Tibial artery (tissue), 4 donors: Measurements from ENCODE around the gene PMPCA.

Experiments used
- DNase-seq, 2 donors: peaks; one replicate each; pipeline ENCODE4 v3.0.0-alpha.2; 2019
- H3K27ac ChIP-seq, 2 donors: fragments of 200-600 bp; sonication (generic) in 1 of 2; 1 replicate in 1 of 2; 2 replicates in 1 of 2; pipeline ENCODE4 v1.5.1; 2018 to 2019; ENCODE audit warnings: mild to moderate bottlenecking in 1 of 2
- H3K27me3 ChIP-seq, 2 donors: fragments of 200-600 bp; sonication (generic) in 1 of 2; one replicate each; pipeline versions ENCODE4 v1.5.1 to v1.6.0; 2016 to 2019
- H3K36me3 ChIP-seq, 3 donors: fragments of 200-600 bp; sonication (generic) in 2 of 3; one replicate each; pipeline ENCODE4 v1.5.1; 2016 to 2019; ENCODE audit warnings: mild to moderate bottlenecking in 2 of 3
- H3K4me1 ChIP-seq, 4 donors: fragments of 200-600 bp; sonication (generic) in 2 of 4; 1 replicate in 3 of 4; 2 replicates in 1 of 4; pipeline ENCODE4 v1.5.1; 2016 to 2019
- H3K4me3 ChIP-seq, 2 donors: fragments of 200-600 bp; sonication (generic) in 1 of 2; 1 replicate in 1 of 2; 2 replicates in 1 of 2; pipeline ENCODE4 v1.5.1; 2018 to 2019; ENCODE audit warnings: mild to moderate bottlenecking in 2 of 2
- H3K9me3 ChIP-seq, 3 donors: fragments of 200-600 bp; sonication (generic) in 1 of 3; one replicate each; pipeline ENCODE4 v1.5.1; 2016 to 2019
- intact Hi-C: fragments of 100-400 bp; cut with DNase I; formaldehyde crosslinking; loops from one replicate; pipeline ENCODE4 v1.15.0; 2023; ENCODE audit warnings: low total_unique reads
- TF ChIP-seq, protein P1 (sequence below), 2 experiments: fragments of 200-600 bp in 1 of 2; fragments of 450-650 bp in 1 of 2; IDR thresholded peaks; one replicate each; pipeline ENCODE4 v1.5.1; 2017 to 2019; ENCODE audit warnings: antibody characterized with exemption in 2 of 2, mild to moderate bottlenecking in 1 of 2, moderate library complexity in 1 of 2

The PMPCA gene

DNA sequence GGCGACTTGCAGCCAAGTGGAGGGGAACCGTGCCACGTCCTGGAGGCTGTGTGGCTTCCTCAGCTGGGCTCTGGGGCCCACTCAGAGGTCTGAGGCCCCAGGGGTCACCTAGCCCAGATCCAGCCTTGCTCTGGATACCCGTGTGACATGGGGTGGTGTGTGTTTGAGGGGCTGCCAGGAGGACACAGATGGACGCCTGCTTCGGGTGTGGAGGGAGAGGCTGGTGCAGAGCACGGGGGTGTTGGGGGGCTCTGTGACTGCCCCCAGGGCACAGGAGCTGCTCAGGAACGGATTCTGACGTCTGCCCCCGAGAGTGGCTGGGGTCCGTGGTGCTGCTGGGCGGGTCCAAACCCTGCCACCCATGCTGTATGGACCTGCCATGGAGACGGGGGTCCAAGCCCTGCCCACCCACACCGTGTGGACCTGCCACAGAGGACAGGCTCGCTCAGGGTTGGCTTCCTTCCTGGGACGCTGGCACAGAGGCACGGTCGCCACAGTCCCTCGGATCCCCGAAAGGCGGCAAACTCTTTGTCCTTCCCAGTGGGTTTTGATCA, 18.7 kb downstream of the PMPCA start:
- Histone ChIP-seq H3K4me3 (no peak overlapping the region), H3K27me3 (no peaks in the 10 kb centered on the region), H3K27ac (no peak overlapping the region), H3K9me3 (no peaks in the 10 kb centered on the region), H3K4me1 (no peaks in the 10 kb centered on the region), H3K36me3 (peaks cover 13 to 74% (median 54%) of the 10 kb centered on the region in 3 donors)
- TF ChIP-seq, protein P1, sequence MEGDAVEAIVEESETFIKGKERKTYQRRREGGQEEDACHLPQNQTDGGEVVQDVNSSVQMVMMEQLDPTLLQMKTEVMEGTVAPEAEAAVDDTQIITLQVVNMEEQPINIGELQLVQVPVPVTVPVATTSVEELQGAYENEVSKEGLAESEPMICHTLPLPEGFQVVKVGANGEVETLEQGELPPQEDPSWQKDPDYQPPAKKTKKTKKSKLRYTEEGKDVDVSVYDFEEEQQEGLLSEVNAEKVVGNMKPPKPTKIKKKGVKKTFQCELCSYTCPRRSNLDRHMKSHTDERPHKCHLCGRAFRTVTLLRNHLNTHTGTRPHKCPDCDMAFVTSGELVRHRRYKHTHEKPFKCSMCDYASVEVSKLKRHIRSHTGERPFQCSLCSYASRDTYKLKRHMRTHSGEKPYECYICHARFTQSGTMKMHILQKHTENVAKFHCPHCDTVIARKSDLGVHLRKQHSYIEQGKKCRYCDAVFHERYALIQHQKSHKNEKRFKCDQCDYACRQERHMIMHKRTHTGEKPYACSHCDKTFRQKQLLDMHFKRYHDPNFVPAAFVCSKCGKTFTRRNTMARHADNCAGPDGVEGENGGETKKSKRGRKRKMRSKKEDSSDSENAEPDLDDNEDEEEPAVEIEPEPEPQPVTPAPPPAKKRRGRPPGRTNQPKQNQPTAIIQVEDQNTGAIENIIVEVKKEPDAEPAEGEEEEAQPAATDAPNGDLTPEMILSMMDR (IDR thresholded peaks at IDR 0.05), result no peak
- intact Hi-C loops, result no loop called here
- no peak for DNase-seq

DNA sequence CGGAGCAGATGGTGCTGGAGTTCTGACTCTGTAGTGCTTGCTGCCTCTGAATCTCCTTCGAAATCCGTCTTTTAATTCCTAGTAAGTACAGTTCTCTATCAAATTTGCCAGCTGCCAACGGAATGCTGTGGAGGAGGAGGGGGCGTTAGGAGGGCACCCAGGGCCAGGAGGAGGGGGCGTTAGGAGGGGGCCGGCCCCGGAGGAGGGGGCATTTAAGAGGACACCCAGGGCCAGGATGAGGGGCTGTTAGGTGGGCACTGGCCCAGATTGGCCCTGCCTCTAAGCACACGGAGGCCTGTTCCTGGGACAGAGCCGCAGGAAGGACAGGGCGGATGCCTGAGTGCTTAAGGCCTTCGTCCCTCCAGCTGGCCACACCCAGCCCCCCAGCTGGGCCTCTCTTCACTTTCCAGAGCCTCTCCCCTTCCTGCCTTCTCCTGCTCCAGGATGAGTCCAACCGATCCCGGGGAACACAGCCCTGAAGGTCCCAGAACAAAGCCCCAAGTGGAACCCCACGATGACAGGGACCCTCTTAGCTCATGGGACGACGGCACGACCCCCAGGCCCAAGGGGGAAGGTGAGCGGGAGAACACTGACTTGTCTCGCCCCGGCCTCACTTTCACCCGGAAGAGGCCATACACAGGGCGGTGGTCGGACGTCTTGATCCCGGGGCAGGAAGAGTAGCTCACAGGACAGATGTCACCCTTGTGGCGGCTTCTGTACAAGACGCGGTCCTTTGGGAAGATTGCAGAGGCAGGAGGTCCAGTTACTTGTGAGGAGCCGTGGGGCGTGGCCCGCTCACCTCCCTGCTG, 19.4 kb downstream of the PMPCA start:
- Histone ChIP-seq H3K9me3 (no peaks in the 10 kb centered on the region), H3K27me3 (no peaks in the 10 kb centered on the region), H3K36me3 (peaks cover 13 to 74% (median 46%) of the 10 kb centered on the region in 3 donors), H3K4me3 (no peak overlapping the region), H3K27ac (no peak overlapping the region), H3K4me1 (no peaks in the 10 kb centered on the region)
- DNase-seq, result no peak
- intact Hi-C loops, result no loop called here
- TF ChIP-seq, protein P1 (IDR thresholded peaks at IDR 0.05), result no peak

DNA sequence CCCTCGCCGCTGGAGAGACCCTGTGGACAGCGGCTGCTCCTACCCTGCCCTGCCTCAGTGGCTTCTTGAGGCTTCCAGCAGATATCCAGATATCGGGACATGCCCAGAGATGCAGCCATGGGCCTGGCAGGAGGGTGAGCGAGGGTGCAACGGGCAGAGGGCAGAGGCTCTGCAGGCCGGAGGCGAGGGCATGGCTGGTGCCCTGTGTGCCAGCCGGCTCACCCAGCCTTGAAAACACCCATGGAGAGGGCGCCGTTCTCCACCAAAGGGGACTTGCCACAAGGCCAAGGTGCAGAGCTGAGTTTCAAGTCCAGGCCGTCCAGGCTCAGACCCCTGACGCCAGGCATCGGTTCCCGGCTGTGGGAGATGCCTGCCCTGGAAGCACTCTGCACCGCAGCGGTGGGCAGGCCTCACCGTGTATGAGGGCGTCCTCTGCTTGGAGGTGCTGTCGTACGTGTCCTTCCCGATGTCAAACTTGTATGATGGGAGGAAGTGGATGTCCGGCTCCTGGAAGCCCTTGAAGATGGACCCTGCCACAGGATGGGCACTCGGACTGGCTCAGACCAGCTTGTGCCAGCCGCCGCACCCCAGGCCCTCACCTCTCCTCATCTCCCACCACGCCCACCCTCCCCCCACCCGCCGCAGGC, 20.3 kb downstream of the PMPCA start:
- H3K36me3 ChIP-seq, result peaks cover 13 to 73% (median 43%) of the 10 kb centered on the region in 3 donors
- H3K4me3 ChIP-seq, result no peak overlapping the region
- no peaks in the 10 kb centered on the region for H3K27me3 ChIP-seq
- H3K9me3 ChIP-seq, result no peaks in the 10 kb centered on the region
- intact Hi-C loops, result no loop called here
- no peak for DNase-seq
- H3K27ac ChIP-seq, result no peak overlapping the region
- no peaks in the 10 kb centered on the region for H3K4me1 ChIP-seq
- TF ChIP-seq, protein P1 (IDR thresholded peaks at IDR 0.05), result no peak

DNA sequence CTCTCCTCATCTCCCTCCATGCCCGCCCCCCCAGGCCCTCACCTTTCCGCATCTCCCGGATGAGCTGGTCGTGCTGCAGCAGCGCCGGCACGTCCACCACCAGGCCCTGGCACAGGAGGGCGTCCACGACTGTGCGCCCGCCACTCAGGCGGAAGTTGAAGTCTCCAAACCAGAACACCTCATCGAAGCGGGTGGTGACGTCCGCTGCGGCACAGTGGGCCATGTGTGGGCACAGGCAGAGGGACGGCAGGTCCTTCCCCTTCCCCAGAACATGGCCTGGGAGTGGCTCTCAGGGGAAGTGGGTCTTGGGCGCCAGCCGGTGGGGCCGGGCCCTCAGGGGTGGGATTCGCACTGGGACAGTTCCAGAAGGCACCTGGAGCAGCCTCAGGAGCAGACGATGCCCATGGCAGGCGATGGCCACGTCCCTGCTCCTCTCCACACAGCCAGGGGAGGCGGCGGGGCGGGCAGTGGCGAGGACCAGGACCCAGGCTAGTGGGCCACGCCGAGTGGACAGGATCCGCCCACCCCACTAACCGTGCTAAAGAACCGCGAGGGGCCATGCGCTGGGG, 21.4 kb downstream of the PMPCA start:
- Histone ChIP-seq H3K27ac (no peak overlapping the region), H3K27me3 (no peaks in the 10 kb centered on the region), H3K9me3 (no peaks in the 10 kb centered on the region), H3K4me1 (peaks cover 0 to 7% (median 5%) of the 10 kb centered on the region in 4 donors), H3K36me3 (peaks cover 13 to 76% (median 42%) of the 10 kb centered on the region in 3 donors), H3K4me3 (no peak overlapping the region)
- TF ChIP-seq, protein P1 (IDR thresholded peaks at IDR 0.05), result no peak
- intact Hi-C loops, result no loop called here
- DNase-seq, result no peak

DNA sequence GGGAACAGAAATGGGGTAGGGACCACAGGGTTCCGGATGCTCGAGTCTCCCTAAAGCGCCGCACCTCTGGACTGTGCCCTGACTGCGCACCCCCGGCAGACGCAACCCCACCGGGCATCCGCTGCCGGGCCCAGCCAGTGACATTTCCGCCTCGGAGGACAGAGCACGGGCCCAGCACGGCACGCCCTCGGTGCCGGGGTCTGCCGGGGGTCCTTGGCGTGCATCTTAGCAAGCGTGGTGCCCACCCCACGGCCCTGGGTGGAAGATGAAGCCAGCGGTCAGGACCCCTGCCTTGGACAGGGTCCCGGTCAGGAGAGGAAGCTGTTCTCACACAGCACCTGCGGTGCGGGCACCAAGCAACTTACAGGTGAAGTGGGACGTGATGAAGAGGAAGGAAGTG, 22.1 kb downstream of the PMPCA start:
- H3K27ac ChIP-seq, result no peak overlapping the region
- intact Hi-C loops, result no loop called here
- TF ChIP-seq, protein P1 (IDR thresholded peaks at IDR 0.05), result no peak
- no peak for DNase-seq
- peaks cover 0 to 14% (median 12%) of the 10 kb centered on the region in 4 donors for H3K4me1 ChIP-seq
- H3K27me3 ChIP-seq, result no peaks in the 10 kb centered on the region
- no peaks in the 10 kb centered on the region for H3K9me3 ChIP-seq
- H3K36me3 ChIP-seq, result peaks cover 13 to 77% (median 39%) of the 10 kb centered on the region in 3 donors
- H3K4me3 ChIP-seq, result no peak overlapping the region
